Stimulated activated naive B cell treated with anti-CD40 and anti-IgM and Interleukin-4, amounts not matched to agents 10 μg/mL and 1 μg/mL and 100 μg/mL, for 72 hours (primary cell): ENCODE results near the gene SYT8.
"Not testable (repeated sequence)": the region's sequence is repeated elsewhere in the genome, so short reads cannot be mapped to it uniquely, and the experiment has no call there.

Experiments
- ATAC-seq, 2 donors: fragments of 150-1000 bp; cut with Tn5 transposase; replicated peaks; 2 replicates each; pipeline ENCODE4 v1.10.0; 2021; ENCODE audit warnings: moderate library complexity in 1 of 2
- DNase-seq: peaks from one replicate; pipeline ENCODE4 v3.0.0; 2021
- H3K27ac Mint-ChIP-seq: one replicate; pipeline ENCODE4 v1.8.0; 2022; ENCODE audit warnings: mild to moderate bottlenecking, mixed read lengths
- H3K27me3 Mint-ChIP-seq, 2 donors: one replicate each; pipeline ENCODE4 v1.8.0; 2022; ENCODE audit warnings: mixed read lengths in 2 of 2
- H3K36me3 Mint-ChIP-seq, 2 donors: one replicate each; pipeline ENCODE4 v1.8.0; 2022; ENCODE audit warnings: mixed read lengths in 2 of 2, mild to moderate bottlenecking in 1 of 2
- H3K4me1 Mint-ChIP-seq, 2 donors: one replicate each; pipeline ENCODE4 v1.8.0; 2022; ENCODE audit warnings: mixed read lengths in 2 of 2, mild to moderate bottlenecking in 1 of 2
- H3K4me3 Mint-ChIP-seq, 2 donors: one replicate each; pipeline ENCODE4 v1.8.0; 2022; ENCODE audit warnings: mild to moderate bottlenecking in 2 of 2, mixed read lengths in 2 of 2, moderate library complexity in 1 of 2
- H3K9me3 Mint-ChIP-seq, 2 donors: one replicate each; pipeline ENCODE4 v1.8.0; 2022; ENCODE audit warnings: mixed read lengths in 2 of 2, mild to moderate bottlenecking in 1 of 2

SYT8 gene

DNA sequence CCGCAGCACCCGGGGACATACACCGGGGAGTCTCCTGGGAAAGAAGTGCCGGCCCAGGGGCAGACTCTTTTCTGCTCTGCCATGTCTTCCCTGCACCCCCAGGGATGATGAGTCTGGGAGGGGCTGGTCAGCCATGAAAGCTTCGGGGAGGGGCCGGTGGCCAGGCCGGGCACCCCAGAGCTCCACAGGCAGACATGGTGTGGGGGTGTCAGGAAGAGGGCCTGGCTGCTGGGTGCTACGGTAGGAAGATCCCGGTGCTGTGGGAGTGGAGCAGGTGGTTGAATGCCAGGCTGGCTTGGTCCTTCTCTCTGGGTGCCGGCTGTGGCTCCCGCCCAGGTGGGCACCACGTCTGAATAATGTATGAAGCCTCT, 35.5 kb downstream of the SYT8 start:
- Mint-ChIP-seq H3K4me3 (peak overlapping the region in 1 of 2 donors; percentile 37), H3K27me3 (no peaks in the 10 kb centered on the region), H3K4me1 (peaks cover 63 to 88% of the 10 kb centered on the region in 2 donors), H3K27ac (peak overlapping the region; percentile 20), H3K9me3 (no peaks in the 10 kb centered on the region), H3K36me3 (peaks cover 30 to 54% of the 10 kb centered on the region in 2 donors)
- ATAC-seq (no peak), DNase-seq (no peak)

DNA sequence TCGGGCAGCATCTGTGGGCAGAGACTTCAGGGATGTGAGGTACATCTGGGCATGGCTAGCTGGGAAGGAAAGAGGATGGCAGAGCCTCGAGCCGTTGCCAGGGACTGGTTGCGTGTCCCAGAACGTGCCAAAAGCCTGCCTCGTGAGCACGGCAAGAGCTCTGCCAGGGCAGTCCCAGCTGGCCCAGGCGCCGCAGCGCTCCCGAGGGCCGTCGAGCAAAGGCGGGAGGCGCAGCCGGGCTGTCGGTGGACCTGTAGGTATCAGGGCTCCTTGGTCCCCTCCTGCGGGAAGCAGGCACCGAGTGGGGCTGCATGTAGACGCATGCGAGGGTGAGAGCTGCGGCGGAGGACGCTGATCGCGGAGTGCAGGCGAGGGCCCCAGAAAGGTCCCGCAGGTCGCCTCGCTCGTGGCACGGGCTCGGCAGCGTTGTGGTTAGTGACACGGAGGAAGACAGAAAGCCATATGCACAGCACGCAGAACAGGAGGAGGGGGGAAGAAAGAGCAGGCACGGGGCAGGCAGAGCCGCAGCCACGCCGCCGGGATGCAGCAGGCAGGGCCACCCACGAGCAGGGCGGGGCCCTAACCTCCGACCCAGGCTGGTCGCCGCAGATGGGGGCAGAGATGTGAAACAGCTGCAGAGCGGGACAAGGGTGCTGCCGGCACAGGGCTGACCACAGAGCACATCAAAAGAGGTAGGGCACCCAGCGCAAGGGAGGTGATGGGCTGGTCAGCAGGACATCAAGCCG, 36.1 kb downstream of the SYT8 start:
- Mint-ChIP-seq H3K4me1 (peaks cover 59 to 88% of the 10 kb centered on the region in 2 donors), H3K4me3 (peak overlapping the region in 1 of 2 donors; percentile 37), H3K27ac (peak overlapping the region; percentile 33), H3K27me3 (no peaks in the 10 kb centered on the region), H3K9me3 (no peaks in the 10 kb centered on the region), H3K36me3 (peaks cover 26 to 51% of the 10 kb centered on the region in 2 donors)
- ATAC-seq (no peak), DNase-seq (no peak)

DNA sequence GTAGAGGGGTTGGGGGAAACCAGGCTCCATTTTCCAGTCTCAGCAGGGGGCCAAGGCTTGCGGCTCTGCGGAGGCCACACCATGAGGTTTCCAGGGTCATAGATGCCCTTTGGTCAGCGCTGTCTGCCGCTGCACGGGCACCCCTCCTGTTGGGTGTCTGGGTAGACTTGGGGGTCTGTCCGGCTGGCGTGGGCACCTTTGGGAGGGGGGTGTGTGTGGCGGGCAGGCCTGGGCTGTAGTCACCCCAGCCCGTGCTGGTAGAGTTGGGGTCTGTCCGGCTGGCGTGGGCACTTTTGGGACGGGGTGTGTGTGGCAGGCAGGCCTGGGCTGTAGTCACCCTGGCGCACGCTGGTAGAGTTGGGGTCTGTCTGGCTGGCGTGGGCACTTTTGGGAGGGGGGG, 36.7 kb downstream of the SYT8 start:
- Mint-ChIP-seq H3K4me1 (peaks cover 56 to 88% of the 10 kb centered on the region in 2 donors), H3K27ac (peak overlapping the region; percentile 73), H3K36me3 (peaks cover 23 to 47% of the 10 kb centered on the region in 2 donors), H3K27me3 (no peaks in the 10 kb centered on the region), H3K9me3 (no peaks in the 10 kb centered on the region), H3K4me3 (no peak overlapping the region)
- ATAC-seq (no peak), DNase-seq (no peak)

DNA sequence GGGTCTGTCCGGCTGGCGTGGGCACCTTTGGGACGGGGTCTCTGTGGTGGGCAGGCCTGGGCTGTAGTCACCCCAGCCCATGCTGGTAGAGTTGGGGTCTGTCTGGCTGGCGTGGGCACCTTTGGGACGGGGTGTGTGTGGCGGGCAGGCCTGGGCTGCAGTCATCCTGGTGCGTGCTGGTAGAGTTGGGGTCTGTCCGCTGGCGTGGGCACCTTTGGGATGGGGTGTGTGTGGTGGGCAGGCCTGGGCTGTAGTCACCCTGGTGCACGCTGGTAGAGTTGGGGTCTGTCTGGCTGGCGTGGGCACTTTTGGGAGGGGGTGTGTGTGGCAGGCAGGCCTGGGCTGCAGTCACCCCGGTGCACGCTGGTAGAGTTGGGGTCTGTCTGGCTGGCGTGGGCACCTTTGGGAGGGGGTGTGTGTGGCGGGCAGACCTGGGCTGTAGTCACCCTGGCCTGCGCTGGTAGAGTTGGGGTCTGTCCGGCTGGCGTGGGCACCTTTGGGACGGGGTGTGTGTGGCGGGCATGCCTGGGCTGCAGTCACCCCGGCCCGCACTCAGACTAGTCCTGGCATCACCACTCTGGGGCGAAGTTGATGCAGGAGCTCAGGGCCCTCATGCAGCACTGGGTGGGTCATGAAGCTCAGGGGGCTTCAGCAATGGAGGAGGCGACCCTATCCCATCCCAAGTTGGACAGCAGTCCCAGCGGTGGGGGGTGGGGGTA, 37.6 kb downstream of the SYT8 start:
- DNase-seq (no peak), ATAC-seq (no peak)
- peak overlapping the region; percentile 73 for H3K27ac Mint-ChIP-seq
- peaks cover 52 to 84% of the 10 kb centered on the region in 2 donors for H3K4me1 Mint-ChIP-seq
- H3K9me3 Mint-ChIP-seq = no peaks in the 10 kb centered on the region
- peaks cover 20 to 47% of the 10 kb centered on the region in 2 donors for H3K36me3 Mint-ChIP-seq
- no peak overlapping the region for H3K4me3 Mint-ChIP-seq
- no peaks in the 10 kb centered on the region for H3K27me3 Mint-ChIP-seq

DNA sequence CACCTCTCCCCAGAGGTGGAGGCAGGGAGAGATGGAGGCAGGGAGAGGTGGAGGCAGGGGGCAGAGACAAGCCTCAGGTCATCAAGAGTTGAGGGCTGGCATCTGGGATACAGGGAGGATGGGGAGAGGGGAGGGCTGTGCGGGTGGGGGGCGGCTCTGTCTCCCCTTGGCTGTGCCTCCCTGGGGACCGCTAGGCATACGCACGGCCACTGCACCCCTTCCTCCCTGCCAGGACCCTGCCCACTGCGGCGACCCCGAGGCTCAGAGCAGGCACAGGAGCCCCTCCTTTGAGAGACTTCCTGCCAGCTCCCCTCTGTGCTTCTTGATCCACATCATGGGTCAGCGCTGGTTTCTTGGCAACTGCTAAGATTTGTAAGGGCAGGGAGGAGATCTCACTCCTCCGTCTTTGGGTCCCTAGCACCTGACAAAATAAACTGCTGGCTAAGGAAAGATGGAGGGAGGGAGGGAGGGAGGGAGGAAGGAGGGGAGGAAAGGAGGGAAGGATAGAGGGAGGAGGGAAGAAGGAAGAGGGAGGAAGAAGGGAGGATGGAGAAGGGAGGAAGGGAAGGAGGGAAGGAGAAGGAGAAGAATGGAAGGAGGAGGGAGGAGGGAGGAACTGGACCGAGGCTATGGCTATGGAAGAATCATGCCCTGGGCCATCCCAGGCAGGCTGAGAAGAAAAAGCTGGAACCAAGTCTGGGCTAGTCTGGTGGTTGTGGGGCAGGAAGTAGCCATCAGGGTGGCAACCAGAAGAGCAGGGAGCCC, 38.4 kb downstream of the SYT8 start:
- DNase-seq (no peak), ATAC-seq (no peak)
- H3K27me3 Mint-ChIP-seq = no peaks in the 10 kb centered on the region
- H3K4me3 Mint-ChIP-seq = no peak overlapping the region
- no peaks in the 10 kb centered on the region for H3K9me3 Mint-ChIP-seq
- H3K4me1 Mint-ChIP-seq = peaks cover 53 to 85% of the 10 kb centered on the region in 2 donors
- peak overlapping the region; percentile 59 for H3K27ac Mint-ChIP-seq
- H3K36me3 Mint-ChIP-seq = peaks cover 22 to 46% of the 10 kb centered on the region in 2 donors

DNA sequence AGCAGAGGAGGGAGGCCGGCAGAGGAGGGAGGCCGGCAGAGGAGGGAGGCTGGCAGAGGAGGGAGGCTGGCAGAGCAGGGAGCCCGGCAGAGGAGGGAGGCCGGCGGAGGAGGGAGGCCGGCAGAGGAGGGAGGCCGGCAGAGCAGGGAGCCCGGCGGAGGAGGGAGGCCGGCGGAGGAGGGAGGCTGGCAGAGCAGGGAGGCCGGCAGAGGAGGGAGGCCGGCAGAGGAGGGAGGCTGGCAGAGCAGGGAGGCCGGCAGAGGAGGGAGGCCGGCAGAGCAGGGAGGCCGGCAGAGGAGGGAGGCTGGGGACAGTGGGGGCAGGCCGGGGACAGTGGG, 39.0 kb downstream of the SYT8 start:
- not testable (repeated sequence) for ATAC-seq, H3K27me3 Mint-ChIP-seq, H3K9me3 Mint-ChIP-seq, H3K27ac Mint-ChIP-seq, H3K4me3 Mint-ChIP-seq, DNase-seq
- peaks cover 22 to 46% of the 10 kb centered on the region in 2 donors for H3K36me3 Mint-ChIP-seq
- peaks cover 53 to 85% of the 10 kb centered on the region in 2 donors for H3K4me1 Mint-ChIP-seq

DNA sequence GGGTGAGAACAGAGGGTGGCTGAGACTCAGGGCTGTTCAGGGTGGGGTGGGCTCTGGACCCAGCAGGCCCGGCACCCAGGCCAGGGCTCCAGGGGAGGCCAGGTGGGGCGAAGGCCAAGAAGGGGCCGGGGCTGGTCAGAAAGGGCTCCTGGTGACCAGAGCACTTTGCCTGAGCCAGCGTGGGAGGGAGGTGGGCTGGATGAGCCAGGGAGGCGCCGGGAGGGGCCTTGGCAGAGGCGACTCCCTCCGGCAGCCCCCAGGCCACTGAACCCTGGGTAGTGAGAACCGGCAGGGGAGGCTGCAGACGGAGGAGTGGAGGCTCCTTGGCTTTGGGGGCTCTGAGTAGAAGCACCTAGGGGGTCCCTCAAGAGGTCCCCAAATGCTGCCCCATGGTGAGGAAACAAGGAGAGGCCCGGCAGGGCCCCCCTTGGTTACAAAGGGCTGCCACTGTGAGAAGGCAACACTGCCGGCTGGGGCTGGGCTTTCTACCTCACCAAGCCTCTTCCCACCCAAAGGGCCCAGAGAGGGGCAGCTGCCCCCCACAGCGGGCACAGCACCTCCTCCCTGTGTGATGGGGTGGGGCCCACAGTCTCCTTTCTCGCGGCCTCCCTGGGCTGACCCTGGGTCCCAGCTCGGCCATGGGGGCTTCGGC, 39.8 kb downstream of the SYT8 start:
- not testable (repeated sequence) for ATAC-seq

DNA sequence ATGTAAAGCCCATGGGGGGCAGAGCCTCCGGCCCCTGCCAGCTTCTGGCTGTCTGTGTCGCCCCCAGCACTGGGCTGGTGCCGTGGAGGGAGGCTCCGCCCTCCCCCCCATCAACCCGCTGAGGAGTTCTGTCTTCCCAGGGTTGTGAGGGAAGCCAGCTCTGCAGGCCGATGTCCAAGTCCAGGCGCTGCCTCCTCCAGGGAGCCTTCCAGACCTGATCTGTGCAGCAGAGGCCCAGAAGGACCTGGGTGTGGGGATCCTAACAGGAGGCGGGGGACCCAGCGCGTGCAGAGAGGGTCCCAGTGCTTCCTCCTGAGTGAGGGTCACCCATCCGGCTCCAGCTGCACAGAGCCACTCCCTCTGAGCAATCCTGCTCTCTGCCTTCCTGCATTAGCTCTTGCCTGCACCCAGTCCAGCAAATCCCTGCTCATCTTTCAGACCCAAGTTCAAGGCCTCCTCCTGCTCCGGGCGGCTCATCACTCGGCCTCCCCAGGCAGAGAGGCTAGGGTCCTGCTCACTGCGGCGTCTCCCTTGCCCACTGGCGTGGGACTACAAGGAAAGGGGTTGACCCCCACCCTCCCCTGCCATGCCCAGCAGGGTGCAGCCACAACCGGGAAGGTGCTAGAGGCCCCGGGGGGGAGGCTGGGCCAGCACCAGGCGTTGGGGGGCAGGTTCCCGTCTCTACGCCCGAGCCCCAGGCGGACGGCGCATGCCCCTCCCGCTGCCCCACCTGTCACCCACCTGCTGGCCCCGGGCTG, 40.5 kb downstream of the SYT8 start:
- no peaks in the 10 kb centered on the region for H3K27me3 Mint-ChIP-seq
- no peaks in the 10 kb centered on the region for H3K9me3 Mint-ChIP-seq
- ATAC-seq (no peak), DNase-seq (no peak)
- peaks cover 46 to 83% of the 10 kb centered on the region in 2 donors for H3K4me1 Mint-ChIP-seq
- H3K36me3 Mint-ChIP-seq = peaks cover 18 to 38% of the 10 kb centered on the region in 2 donors
- no peak overlapping the region for H3K27ac Mint-ChIP-seq
- H3K4me3 Mint-ChIP-seq = no peak overlapping the region

More for the DNA sequence above, 39.8 kb downstream of the SYT8 start:
- Mint-ChIP-seq H3K36me3 (peaks cover 16 to 38% of the 10 kb centered on the region in 2 donors), H3K4me1 (peaks cover 45 to 83% of the 10 kb centered on the region in 2 donors)
- H3K4me3 Mint-ChIP-seq, H3K9me3 Mint-ChIP-seq, H3K27ac Mint-ChIP-seq, H3K27me3 Mint-ChIP-seq, DNase-seq: not testable (repeated sequence)

DNA sequence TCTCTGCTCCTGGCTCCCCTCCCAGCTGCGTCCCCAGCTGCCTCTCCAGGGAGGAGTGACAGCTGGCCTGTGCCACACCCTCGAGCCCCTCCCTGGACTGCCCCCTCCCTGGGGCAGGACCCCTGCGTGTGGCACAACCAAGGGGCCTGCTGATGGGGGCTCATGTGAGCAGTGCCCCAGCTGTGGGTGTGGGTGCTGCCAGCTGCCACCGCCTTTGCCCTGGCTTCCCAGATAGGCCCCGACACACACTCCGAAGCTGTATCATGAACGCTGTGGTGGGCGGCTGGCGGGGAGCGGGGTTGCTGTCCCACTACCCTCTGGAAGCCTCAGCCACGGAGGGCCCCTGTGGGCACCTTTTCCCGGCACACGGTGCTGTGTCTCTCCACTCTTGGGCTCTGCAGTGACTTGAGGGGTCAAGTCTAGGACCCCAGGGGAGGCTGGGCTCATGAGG, 41.1 kb downstream of the SYT8 start:
- H3K9me3 Mint-ChIP-seq, DNase-seq, H3K4me3 Mint-ChIP-seq, H3K27me3 Mint-ChIP-seq, ATAC-seq: not testable (repeated sequence)
- peaks cover 46 to 83% of the 10 kb centered on the region in 2 donors for H3K4me1 Mint-ChIP-seq
- peaks cover 19 to 35% of the 10 kb centered on the region in 2 donors for H3K36me3 Mint-ChIP-seq
- peak overlapping the region; percentile 5 for H3K27ac Mint-ChIP-seq

DNA sequence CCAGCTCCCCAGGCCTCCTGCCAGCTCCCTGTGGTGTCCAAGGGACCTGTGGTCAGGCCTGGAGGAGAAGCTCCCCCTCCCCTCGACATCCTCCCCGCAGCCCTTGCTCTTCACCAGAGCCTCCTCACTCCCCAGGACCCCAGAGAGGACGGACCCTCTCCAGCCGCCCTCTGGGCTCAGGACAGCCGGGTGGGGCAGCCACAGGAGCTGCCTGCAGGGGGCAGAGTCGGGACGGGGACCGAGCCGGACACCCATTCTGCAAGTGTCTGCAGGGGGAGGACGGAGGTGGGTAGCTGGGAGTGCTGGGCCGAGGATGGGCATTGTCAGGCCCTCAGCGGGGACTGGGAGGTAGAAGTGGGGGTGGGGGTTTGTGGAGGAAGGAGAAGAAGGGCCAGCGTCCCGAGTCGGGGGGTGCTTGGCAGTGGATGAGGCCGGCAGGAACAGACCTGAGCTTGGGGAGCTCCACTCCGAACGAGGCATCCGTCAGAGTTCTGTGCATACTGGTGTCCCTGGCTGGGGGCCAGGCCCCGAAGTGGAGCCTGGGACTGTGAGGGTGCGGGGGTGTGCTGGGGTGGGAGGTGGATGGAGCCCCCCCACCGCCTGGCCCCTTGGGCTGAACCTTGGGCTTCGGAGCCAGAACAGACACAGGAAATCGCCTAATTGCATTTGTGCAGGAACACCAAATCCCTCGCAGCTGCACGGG, 41.7 kb downstream of the SYT8 start:
- Mint-ChIP-seq H3K9me3 (no peaks in the 10 kb centered on the region), H3K4me1 (peaks cover 43 to 83% of the 10 kb centered on the region in 2 donors), H3K27ac (peak overlapping the region; percentile 5), H3K27me3 (no peaks in the 10 kb centered on the region), H3K36me3 (peaks cover 20 to 30% of the 10 kb centered on the region in 2 donors), H3K4me3 (no peak overlapping the region)
- ATAC-seq (no peak), DNase-seq (no peak)

DNA sequence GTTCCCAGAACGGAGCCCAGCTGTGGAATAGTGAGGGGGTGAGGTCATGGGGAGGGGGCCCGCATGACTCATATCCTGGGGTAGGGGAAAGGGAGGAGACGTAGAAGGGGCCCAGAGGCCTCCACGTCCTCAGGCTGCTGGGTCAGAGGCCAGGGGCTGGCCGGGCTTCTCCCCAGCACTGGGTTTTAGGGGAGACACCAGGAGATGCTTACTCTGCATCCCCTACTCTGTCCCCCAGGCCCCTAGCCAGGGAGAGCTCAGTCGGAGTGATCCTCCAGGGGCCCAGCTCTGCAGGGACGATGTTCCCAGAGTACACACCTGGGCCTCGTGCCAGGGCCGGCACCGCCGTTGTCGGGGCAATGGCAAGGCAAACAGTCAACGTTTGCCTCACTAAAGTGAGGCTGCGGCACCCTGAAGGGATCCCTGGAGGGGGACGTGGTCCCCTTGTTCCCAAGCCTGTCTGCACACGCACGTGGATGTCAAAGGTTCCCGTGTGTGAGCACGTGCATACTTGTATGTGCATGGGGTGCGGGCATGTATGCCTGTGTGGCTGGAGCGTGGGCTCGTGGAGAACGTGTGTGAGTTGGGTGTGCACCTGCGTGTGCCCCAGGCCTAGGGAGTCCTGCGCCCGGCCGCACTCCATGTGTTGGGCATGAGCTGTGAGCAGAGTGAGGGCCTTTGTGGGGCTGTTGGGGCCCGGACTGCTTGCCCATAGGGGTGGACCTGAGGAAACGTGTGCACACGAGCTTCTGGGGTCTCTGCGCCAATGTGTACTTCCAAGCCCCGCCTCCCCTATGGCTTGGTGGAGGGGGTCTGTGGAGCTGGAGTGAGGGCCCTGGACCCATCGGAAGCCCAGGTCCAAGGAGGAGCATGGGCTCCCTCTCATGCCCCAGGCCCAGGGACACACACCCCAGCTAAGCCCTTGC, 42.7 kb downstream of the SYT8 start:
- H3K36me3 Mint-ChIP-seq = peaks cover 18 to 22% of the 10 kb centered on the region in 2 donors
- ATAC-seq (no peak), DNase-seq (no peak)
- no peaks in the 10 kb centered on the region for H3K9me3 Mint-ChIP-seq
- no peak overlapping the region for H3K4me3 Mint-ChIP-seq
- peaks cover 37 to 83% of the 10 kb centered on the region in 2 donors for H3K4me1 Mint-ChIP-seq
- H3K27me3 Mint-ChIP-seq = no peaks in the 10 kb centered on the region
- no peak overlapping the region for H3K27ac Mint-ChIP-seq
